GM13976 (cell line): Measurements from ENCODE around the gene TRMO.

Experiments
- DNase-seq: peaks from one replicate; pipeline ENCODE4 v3.0.0; 2012; ENCODE audit warnings: low spot score
- CTCF ChIP-seq: IDR thresholded peaks from 2 replicates; pipeline ENCODE4 v1.5.1; 2012; ENCODE audit warnings: borderline replicate concordance, mild to moderate bottlenecking; ENCODE audit not compliant: insufficient read depth; ENCODE audit errors: extremely low read depth, missing control alignments, control extremely low read depth
- in situ Hi-C: fragments of 300-500 bp; cut with MboI; formaldehyde crosslinking; loops from one replicate; pipeline ENCODE4 v1.12.0; 2022; ENCODE audit warnings: low sequenced_read_pairs, mixed read lengths, inconsistent platforms; ENCODE audit not compliant: unreplicated experiment

Gene TRMO

GRCh38 chr9:97921959-97922724 is at the start of gene TRMO:
Gene TRMO, minus strand, starts transcription at chr9:97922500. Its CDS starts 7 bp downstream, at chr9:97922493.
- DNase-seq = peak; percentile 94
- peak; percentile 67 for TF ChIP-seq CTCF
- in situ Hi-C loops = no loop called here

- no peak for TF ChIP-seq CTCF
- in situ Hi-C loops = no loop called here
- no peak for DNase-seq
Measured at GRCh38 chr9:97970165-97970564, 47.9 kb upstream of the TRMO start.

GRCh38 chr9:97969014-97969413 is 46.7 kb upstream of the TRMO start:
- no peak for TF ChIP-seq CTCF
- no peak for DNase-seq
- in situ Hi-C loops = no loop called here

GRCh38 chr9:97966493-97966892 is 44.2 kb upstream of the TRMO start:
- no peak for TF ChIP-seq CTCF
- in situ Hi-C loops = no loop called here
- DNase-seq = no peak

- in situ Hi-C loops = no loop called here
- no peak for DNase-seq
- no peak for TF ChIP-seq CTCF
Measured at GRCh38 chr9:97964901-97965300, 42.6 kb upstream of the TRMO start.

- no peak for TF ChIP-seq CTCF
- in situ Hi-C loops = no loop called here
- DNase-seq = no peak
Measured at GRCh38 chr9:97963232-97963631, 40.9 kb upstream of the TRMO start.
